ENCODE data around the gene FHIT.

Gene FHIT

DNA sequence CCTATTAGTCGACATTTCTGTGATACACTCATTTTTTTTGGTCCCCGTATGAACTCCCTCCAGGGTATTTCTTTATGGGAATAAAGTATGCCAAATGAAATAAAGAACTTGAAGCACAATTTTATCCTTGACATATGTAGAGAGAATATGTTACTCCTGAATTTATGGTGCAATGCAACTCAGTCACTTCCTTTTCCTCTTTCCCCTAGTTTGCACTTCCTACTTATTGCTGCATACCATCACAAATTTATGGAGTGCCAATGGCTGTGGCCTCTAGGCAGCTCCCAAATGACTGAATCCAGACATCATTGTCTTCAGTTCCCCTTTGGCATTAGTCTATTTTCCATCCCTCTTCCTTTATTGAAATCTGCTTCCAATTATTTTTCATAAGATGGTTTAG is 403.5 kb downstream of the FHIT start:
- H3K4me2 ChIP-seq (ENCODE audit: low read length) = no peak overlapping the region
- H4K8ac ChIP-seq (ENCODE audit: low read depth, low read length) = no peak overlapping the region
- no peak overlapping the region for H3K4me3 ChIP-seq (ENCODE audit: low read length)
- no peak overlapping the region for H2BK120ac ChIP-seq (ENCODE audit: low read depth, low read length)
- H3K79me1 ChIP-seq (ENCODE audit: low read length) = no peaks in the 10 kb centered on the region
- H4K5ac ChIP-seq (ENCODE audit: low read length) = no peak overlapping the region
- DNase-seq = no peak
- no peak overlapping the region for H3K27ac ChIP-seq (ENCODE audit: low read depth, low read length)
- no peaks in the 10 kb centered on the region for H3K27me3 ChIP-seq (ENCODE audit: insufficient read depth, low read length, poor library complexity)
- no peaks in the 10 kb centered on the region for H3K36me3 ChIP-seq (ENCODE audit: control insufficient read depth, insufficient read depth, low read length)
- no peak overlapping the region for H2BK15ac ChIP-seq (replicated peaks; ENCODE audit: low read depth)
- no peak overlapping the region for H3K4ac ChIP-seq (ENCODE audit: low read depth, low read length)
- H2BK5ac ChIP-seq (ENCODE audit: low read length) = no peak overlapping the region
- H3K4me1 ChIP-seq (ENCODE audit: control insufficient read depth, low read depth, low read length) = peaks cover 2% of the 10 kb centered on the region
- no peak overlapping the region for H3K9ac ChIP-seq (ENCODE audit: low read length)
- H3K79me2 ChIP-seq (ENCODE audit: control insufficient read depth, insufficient read depth, low read length) = no peaks in the 10 kb centered on the region
- no peak overlapping the region for H3K56ac ChIP-seq (ENCODE audit: low read length)
- no CpG with 5 or more reads among the region's 2 CpGs for WGBS (ENCODE audit: extremely low coverage, insufficient coverage, low lambda C conversion rate)
- no peak overlapping the region for H2AK5ac ChIP-seq (ENCODE audit: low read length)
- no peak overlapping the region for H3K23ac ChIP-seq (ENCODE audit: low read length)
- H3K18ac ChIP-seq (ENCODE audit: low read length) = no peak overlapping the region

DNA sequence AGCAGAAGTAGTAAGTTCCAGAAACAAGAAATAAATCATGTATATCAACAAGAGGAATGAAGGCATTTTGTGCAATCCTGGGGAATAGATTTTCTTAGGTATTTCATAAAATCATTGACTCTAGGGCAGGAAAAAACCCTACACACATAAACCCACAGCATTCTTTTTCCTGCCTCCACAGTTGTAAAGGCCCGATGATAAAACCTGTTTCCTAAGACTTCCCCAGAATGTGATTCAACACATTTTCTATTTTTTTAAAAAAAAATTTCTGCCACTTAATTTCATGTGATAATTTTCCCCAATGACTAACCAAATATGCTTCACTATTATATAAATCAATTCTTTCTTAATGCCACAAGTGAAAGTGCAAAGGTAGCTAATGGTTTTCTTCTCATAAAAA is 407.0 kb downstream of the FHIT start:
- H3K56ac ChIP-seq (ENCODE audit: low read length) = no peak overlapping the region
- no peak overlapping the region for H4K8ac ChIP-seq (ENCODE audit: low read depth, low read length)
- no peak overlapping the region for H3K4ac ChIP-seq (ENCODE audit: low read depth, low read length)
- no peak overlapping the region for H3K23ac ChIP-seq (ENCODE audit: low read length)
- WGBS (ENCODE audit: extremely low coverage, insufficient coverage, low lambda C conversion rate) = no CpG with 5 or more reads among the region's 1 CpG
- H4K5ac ChIP-seq (ENCODE audit: low read length) = no peak overlapping the region
- peaks cover 2% of the 10 kb centered on the region for H3K4me1 ChIP-seq (ENCODE audit: control insufficient read depth, low read depth, low read length)
- no peaks in the 10 kb centered on the region for H3K79me1 ChIP-seq (ENCODE audit: low read length)
- no peaks in the 10 kb centered on the region for H3K79me2 ChIP-seq (ENCODE audit: control insufficient read depth, insufficient read depth, low read length)
- H2AK5ac ChIP-seq (ENCODE audit: low read length) = no peak overlapping the region
- no peak overlapping the region for H3K4me2 ChIP-seq (ENCODE audit: low read length)
- no peak overlapping the region for H2BK120ac ChIP-seq (ENCODE audit: low read depth, low read length)
- DNase-seq = no peak
- H3K4me3 ChIP-seq (ENCODE audit: low read length) = no peak overlapping the region
- no peak overlapping the region for H3K18ac ChIP-seq (ENCODE audit: low read length)
- H3K36me3 ChIP-seq (ENCODE audit: control insufficient read depth, insufficient read depth, low read length) = no peaks in the 10 kb centered on the region
- no peak overlapping the region for H2BK5ac ChIP-seq (ENCODE audit: low read length)
- no peak overlapping the region for H2BK15ac ChIP-seq (replicated peaks; ENCODE audit: low read depth)
- H3K27me3 ChIP-seq (ENCODE audit: insufficient read depth, low read length, poor library complexity) = no peaks in the 10 kb centered on the region
- H3K9ac ChIP-seq (ENCODE audit: low read length) = no peak overlapping the region
- H3K27ac ChIP-seq (ENCODE audit: low read depth, low read length) = no peak overlapping the region

DNA sequence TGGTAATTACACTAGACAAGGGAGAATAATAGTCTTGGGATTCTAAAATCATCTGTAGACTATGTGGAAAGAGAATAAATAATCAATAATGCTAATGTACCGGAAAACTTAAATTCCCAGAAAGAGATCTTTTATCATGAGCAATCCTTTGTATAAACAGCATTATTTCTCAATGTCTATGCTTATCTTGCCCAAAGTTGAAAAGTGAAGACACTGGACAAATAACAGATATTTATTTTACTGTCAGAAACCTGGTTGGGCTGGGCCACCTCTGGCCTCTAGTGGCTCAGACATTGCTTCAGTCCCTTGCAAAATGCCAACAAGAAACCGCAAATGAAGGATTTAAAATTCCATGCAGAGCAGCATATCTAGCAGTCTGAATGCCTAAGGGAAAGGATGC is 409.9 kb downstream of the FHIT start:
- Histone ChIP-seq H3K18ac (ENCODE audit: low read length) (no peak overlapping the region), H3K4me1 (ENCODE audit: control insufficient read depth, low read depth, low read length) (peaks cover 4% of the 10 kb centered on the region), H3K4ac (ENCODE audit: low read depth, low read length) (no peak overlapping the region), H4K5ac (ENCODE audit: low read length) (no peak overlapping the region), H3K9ac (ENCODE audit: low read length) (no peak overlapping the region), H3K4me2 (ENCODE audit: low read length) (no peak overlapping the region), H3K23ac (ENCODE audit: low read length) (no peak overlapping the region), H3K36me3 (ENCODE audit: control insufficient read depth, insufficient read depth, low read length) (no peaks in the 10 kb centered on the region), H3K27me3 (ENCODE audit: insufficient read depth, low read length, poor library complexity) (no peaks in the 10 kb centered on the region), H2BK15ac (replicated peaks; ENCODE audit: low read depth) (no peak overlapping the region), H3K79me2 (ENCODE audit: control insufficient read depth, insufficient read depth, low read length) (no peaks in the 10 kb centered on the region), H3K56ac (ENCODE audit: low read length) (no peak overlapping the region), H4K8ac (ENCODE audit: low read depth, low read length) (no peak overlapping the region), H2BK120ac (ENCODE audit: low read depth, low read length) (no peak overlapping the region), H3K27ac (ENCODE audit: low read depth, low read length) (no peak overlapping the region), H2AK5ac (ENCODE audit: low read length) (no peak overlapping the region), H3K79me1 (ENCODE audit: low read length) (no peaks in the 10 kb centered on the region), H3K4me3 (ENCODE audit: low read length) (no peak overlapping the region), H2BK5ac (ENCODE audit: low read length) (no peak overlapping the region)
- no CpG with 5 or more reads among the region's 2 CpGs for WGBS (ENCODE audit: extremely low coverage, insufficient coverage, low lambda C conversion rate)
- peak; percentile 33 for DNase-seq

DNA sequence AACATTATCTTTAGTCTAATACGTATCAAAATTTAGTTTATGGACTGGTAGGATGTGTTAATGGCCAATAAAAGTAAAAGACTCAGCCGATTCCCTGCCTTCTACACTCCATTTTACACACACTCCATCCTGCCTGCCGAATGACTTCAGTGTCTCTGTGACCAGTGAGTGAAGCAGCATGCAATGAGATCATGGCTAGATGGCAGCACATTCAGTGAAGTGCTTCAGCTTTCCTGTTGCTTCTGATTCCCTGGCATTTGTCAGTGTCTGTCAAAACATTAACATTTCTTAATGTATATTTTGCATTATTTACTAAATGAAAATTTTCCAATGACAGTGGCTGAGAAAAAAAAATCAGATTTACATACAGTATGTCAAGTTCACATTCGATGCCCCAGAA is 412.0 kb downstream of the FHIT start:
- Histone ChIP-seq H4K5ac (ENCODE audit: low read length) (no peak overlapping the region), H3K9ac (ENCODE audit: low read length) (no peak overlapping the region), H3K79me1 (ENCODE audit: low read length) (no peaks in the 10 kb centered on the region), H2BK5ac (ENCODE audit: low read length) (no peak overlapping the region), H4K8ac (ENCODE audit: low read depth, low read length) (no peak overlapping the region), H3K79me2 (ENCODE audit: control insufficient read depth, insufficient read depth, low read length) (no peaks in the 10 kb centered on the region), H3K4ac (ENCODE audit: low read depth, low read length) (no peak overlapping the region), H3K36me3 (ENCODE audit: control insufficient read depth, insufficient read depth, low read length) (no peaks in the 10 kb centered on the region), H3K4me3 (ENCODE audit: low read length) (no peak overlapping the region), H3K27ac (ENCODE audit: low read depth, low read length) (no peak overlapping the region), H3K56ac (ENCODE audit: low read length) (peak overlapping the region; percentile 63), H3K4me2 (ENCODE audit: low read length) (no peak overlapping the region), H3K23ac (ENCODE audit: low read length) (no peak overlapping the region), H3K27me3 (ENCODE audit: insufficient read depth, low read length, poor library complexity) (no peaks in the 10 kb centered on the region), H2BK120ac (ENCODE audit: low read depth, low read length) (no peak overlapping the region), H2BK15ac (replicated peaks; ENCODE audit: low read depth) (no peak overlapping the region), H3K4me1 (ENCODE audit: control insufficient read depth, low read depth, low read length) (peaks cover 4% of the 10 kb centered on the region), H2AK5ac (ENCODE audit: low read length) (no peak overlapping the region), H3K18ac (ENCODE audit: low read length) (no peak overlapping the region)
- no CpG with 5 or more reads among the region's 4 CpGs for WGBS (ENCODE audit: extremely low coverage, insufficient coverage, low lambda C conversion rate)
- DNase-seq = peak; percentile 68

DNA sequence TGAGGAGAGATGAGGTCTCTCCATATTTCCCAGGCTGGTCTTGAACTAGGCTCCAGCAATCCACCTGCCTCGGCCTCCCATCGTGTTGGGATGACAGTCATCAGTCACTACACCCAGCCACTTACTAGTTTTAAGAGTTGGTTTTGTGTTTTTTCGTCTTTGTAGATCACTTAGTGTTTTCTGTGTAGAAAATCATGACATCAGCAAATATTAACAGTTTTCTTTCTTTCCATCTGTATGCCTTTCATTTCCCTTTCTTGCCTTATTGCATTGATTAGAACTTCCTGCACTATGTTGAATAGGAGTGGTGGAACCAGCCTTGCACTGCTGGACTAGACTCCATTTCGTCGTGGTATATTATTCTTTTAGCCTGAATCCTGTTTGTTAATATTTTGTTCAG is 415.5 kb downstream of the FHIT start:
- H3K4me2 ChIP-seq (ENCODE audit: low read length) = no peak overlapping the region
- H4K8ac ChIP-seq (ENCODE audit: low read depth, low read length) = no peak overlapping the region
- H3K56ac ChIP-seq (ENCODE audit: low read length) = no peak overlapping the region
- no peak overlapping the region for H3K23ac ChIP-seq (ENCODE audit: low read length)
- H3K79me1 ChIP-seq (ENCODE audit: low read length) = no peaks in the 10 kb centered on the region
- H3K4ac ChIP-seq (ENCODE audit: low read depth, low read length) = no peak overlapping the region
- no CpG with 5 or more reads among the region's 5 CpGs for WGBS (ENCODE audit: extremely low coverage, insufficient coverage, low lambda C conversion rate)
- no peak overlapping the region for H2BK120ac ChIP-seq (ENCODE audit: low read depth, low read length)
- H3K27ac ChIP-seq (ENCODE audit: low read depth, low read length) = no peak overlapping the region
- H3K79me2 ChIP-seq (ENCODE audit: control insufficient read depth, insufficient read depth, low read length) = no peaks in the 10 kb centered on the region
- no peaks in the 10 kb centered on the region for H3K36me3 ChIP-seq (ENCODE audit: control insufficient read depth, insufficient read depth, low read length)
- no peak overlapping the region for H3K18ac ChIP-seq (ENCODE audit: low read length)
- peaks cover 3% of the 10 kb centered on the region for H3K4me1 ChIP-seq (ENCODE audit: control insufficient read depth, low read depth, low read length)
- no peak overlapping the region for H2BK5ac ChIP-seq (ENCODE audit: low read length)
- no peak overlapping the region for H4K5ac ChIP-seq (ENCODE audit: low read length)
- no peaks in the 10 kb centered on the region for H3K27me3 ChIP-seq (ENCODE audit: insufficient read depth, low read length, poor library complexity)
- no peak overlapping the region for H2BK15ac ChIP-seq (replicated peaks; ENCODE audit: low read depth)
- no peak overlapping the region for H3K4me3 ChIP-seq (ENCODE audit: low read length)
- no peak for DNase-seq
- H3K9ac ChIP-seq (ENCODE audit: low read length) = no peak overlapping the region
- H2AK5ac ChIP-seq (ENCODE audit: low read length) = no peak overlapping the region

DNA sequence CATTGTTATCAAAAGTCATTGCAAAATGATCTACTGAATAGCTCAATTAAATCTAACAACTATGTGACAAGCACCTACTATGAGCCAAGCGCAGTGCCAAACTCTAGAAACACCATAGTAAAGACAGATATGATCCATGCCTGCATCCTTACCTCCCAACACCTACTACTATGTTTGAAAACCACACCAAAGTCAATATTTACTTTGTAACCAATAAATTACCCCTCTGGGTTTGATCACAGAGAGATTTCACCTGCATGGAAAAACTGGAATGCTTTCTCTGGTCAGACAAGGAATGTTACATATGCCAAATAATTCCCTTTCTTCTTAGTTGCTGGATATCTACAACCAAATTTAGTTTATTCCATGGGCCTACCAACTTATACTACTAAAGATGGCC is 422.2 kb downstream of the FHIT start:
- no peak overlapping the region for H3K23ac ChIP-seq (ENCODE audit: low read length)
- H3K27ac ChIP-seq (ENCODE audit: low read depth, low read length) = no peak overlapping the region
- no peak overlapping the region for H2AK5ac ChIP-seq (ENCODE audit: low read length)
- DNase-seq = no peak
- H3K79me1 ChIP-seq (ENCODE audit: low read length) = no peaks in the 10 kb centered on the region
- no peaks in the 10 kb centered on the region for H3K4me1 ChIP-seq (ENCODE audit: control insufficient read depth, low read depth, low read length)
- no peak overlapping the region for H3K56ac ChIP-seq (ENCODE audit: low read length)
- no peak overlapping the region for H3K9ac ChIP-seq (ENCODE audit: low read length)
- no peak overlapping the region for H4K5ac ChIP-seq (ENCODE audit: low read length)
- no peaks in the 10 kb centered on the region for H3K36me3 ChIP-seq (ENCODE audit: control insufficient read depth, insufficient read depth, low read length)
- H3K27me3 ChIP-seq (ENCODE audit: insufficient read depth, low read length, poor library complexity) = no peaks in the 10 kb centered on the region
- H2BK5ac ChIP-seq (ENCODE audit: low read length) = no peak overlapping the region
- H3K4me3 ChIP-seq (ENCODE audit: low read length) = no peak overlapping the region
- no peak overlapping the region for H3K4me2 ChIP-seq (ENCODE audit: low read length)
- no peak overlapping the region for H4K8ac ChIP-seq (ENCODE audit: low read depth, low read length)
- H3K18ac ChIP-seq (ENCODE audit: low read length) = no peak overlapping the region
- no peak overlapping the region for H2BK15ac ChIP-seq (replicated peaks; ENCODE audit: low read depth)
- no peak overlapping the region for H3K4ac ChIP-seq (ENCODE audit: low read depth, low read length)
- no peak overlapping the region for H2BK120ac ChIP-seq (ENCODE audit: low read depth, low read length)
- whole genome bisulfite sequencing (ENCODE audit: extremely low coverage, insufficient coverage, low lambda C conversion rate) = no CpG with 5 or more reads among the region's 1 CpG
- H3K79me2 ChIP-seq (ENCODE audit: control insufficient read depth, insufficient read depth, low read length) = no peaks in the 10 kb centered on the region
